ENCODE results near the gene FAR1.

GRCh38 chr11:13775471-13775870, 107.0 kb downstream of the FAR1 start:
- TF ChIP-seq CTCF (conservative IDR thresholded peaks at IDR 0.05) (no peak), ZFX (IDR thresholded peaks at IDR 0.05) (no peak)
